ENCODE measurements around the gene SNIP1.
"Not testable (repeated sequence)": the region's sequence is repeated elsewhere in the genome, so short reads cannot be mapped to it uniquely, and the experiment has no call there.

SNIP1 gene

GRCh38 chr1:37506740-37507139, 47.4 kb downstream of the SNIP1 start:
- no peak for DNase-seq

GRCh38 chr1:37502791-37503190, 51.3 kb downstream of the SNIP1 start:
- DNase-seq, result not testable (repeated sequence)

- DNase-seq, result no peak
Observed at GRCh38 chr1:37502104-37502503, 52.0 kb downstream of the SNIP1 start.

GRCh38 chr1:37501661-37502060, 52.4 kb downstream of the SNIP1 start:
- no peak for DNase-seq

- no peak for DNase-seq
Observed at GRCh38 chr1:37498872-37499617, 55.0 kb downstream of the SNIP1 start.

GRCh38 chr1:37497832-37498231, 56.3 kb downstream of the SNIP1 start:
- no peak for DNase-seq

GRCh38 chr1:37495875-37496274, 58.2 kb downstream of the SNIP1 start:
- no peak for DNase-seq

GRCh38 chr1:37493336-37494098, 60.6 kb downstream of the SNIP1 start:
- no peak for DNase-seq

- DNase-seq, result no peak
Observed at GRCh38 chr1:37487619-37487984, 66.5 kb downstream of the SNIP1 start.

- peak; percentile 83 for DNase-seq
Observed at GRCh38 chr1:37486680-37487618, 67.1 kb downstream of the SNIP1 start.

- DNase-seq, result peak; percentile 15
Observed at GRCh38 chr1:37485902-37486679, 68.0 kb downstream of the SNIP1 start.

All from activated CD8-positive, alpha-beta memory T cell treated with anti-CD3 and anti-CD28 coated beads, Interleukin-2, amount 50 U/mL, for 4 hours (primary cell).